ENCODE measurements around the gene LMNB1. TPM values are rescaled to one million over a fixed set of nuclear protein-coding genes. Genes with fewer than 3 reads are reported as not detected.
"Not testable (repeated sequence)": the region's sequence is repeated elsewhere in the genome, so short reads cannot be mapped to it uniquely, and the experiment has no call there.

The LMNB1 gene
- total and polyA plus RNA-seq, 4 donors: 5.1 to 40.3 (median 21.8) TPM

DNA sequence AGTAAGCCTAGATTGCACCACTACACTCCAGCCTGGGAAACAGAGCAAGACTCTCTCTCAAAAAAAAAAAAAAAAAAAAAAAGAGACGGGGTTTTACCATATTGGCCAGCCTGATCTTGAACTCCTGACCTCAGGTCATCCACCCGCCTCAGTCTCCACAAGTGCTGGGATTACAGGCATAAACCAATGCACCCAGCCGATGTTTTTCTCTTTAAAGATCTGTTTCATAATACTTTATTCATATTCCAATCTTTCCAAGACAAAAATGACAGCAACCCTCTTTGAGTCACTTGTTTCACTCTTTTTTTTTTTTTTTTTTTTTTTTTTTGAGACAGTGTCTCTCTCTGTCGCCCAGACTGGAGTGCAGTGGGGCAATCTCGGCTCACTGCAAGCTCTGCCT is 13.6 kb upstream of the LMNB1 start:
- ATAC-seq (ENCODE audit: insufficient read depth, low FRiP score) (no peak), DNase-seq (no peak)
- Histone ChIP-seq H3K9me3 (ENCODE audit: control insufficient read depth in 4 of 4, insufficient read depth in 3 of 4, low read length in 3 of 4) (no peaks in the 10 kb centered on the region), H3K36me3 (ENCODE audit: control insufficient read depth in 4 of 4, insufficient read depth in 4 of 4, low read length in 4 of 4) (no peaks in the 10 kb centered on the region), H3K9ac (ENCODE audit: insufficient read depth in 1 of 2, low read length in 2 of 2) (no peak overlapping the region), H3K4me1 (ENCODE audit: control insufficient read depth in 5 of 5, insufficient read depth in 5 of 5, low read length in 5 of 5) (no peaks in the 10 kb centered on the region), H3K27me3 (ENCODE audit: control insufficient read depth in 3 of 3, insufficient read depth in 3 of 3, low read length in 2 of 3) (no peaks in the 10 kb centered on the region), H3K4me3 (no peak overlapping the region), H3K27ac (ENCODE audit: low read depth in 1 of 2, low read length in 1 of 2) (no peak overlapping the region)
- TF ChIP-seq, protein P1, sequence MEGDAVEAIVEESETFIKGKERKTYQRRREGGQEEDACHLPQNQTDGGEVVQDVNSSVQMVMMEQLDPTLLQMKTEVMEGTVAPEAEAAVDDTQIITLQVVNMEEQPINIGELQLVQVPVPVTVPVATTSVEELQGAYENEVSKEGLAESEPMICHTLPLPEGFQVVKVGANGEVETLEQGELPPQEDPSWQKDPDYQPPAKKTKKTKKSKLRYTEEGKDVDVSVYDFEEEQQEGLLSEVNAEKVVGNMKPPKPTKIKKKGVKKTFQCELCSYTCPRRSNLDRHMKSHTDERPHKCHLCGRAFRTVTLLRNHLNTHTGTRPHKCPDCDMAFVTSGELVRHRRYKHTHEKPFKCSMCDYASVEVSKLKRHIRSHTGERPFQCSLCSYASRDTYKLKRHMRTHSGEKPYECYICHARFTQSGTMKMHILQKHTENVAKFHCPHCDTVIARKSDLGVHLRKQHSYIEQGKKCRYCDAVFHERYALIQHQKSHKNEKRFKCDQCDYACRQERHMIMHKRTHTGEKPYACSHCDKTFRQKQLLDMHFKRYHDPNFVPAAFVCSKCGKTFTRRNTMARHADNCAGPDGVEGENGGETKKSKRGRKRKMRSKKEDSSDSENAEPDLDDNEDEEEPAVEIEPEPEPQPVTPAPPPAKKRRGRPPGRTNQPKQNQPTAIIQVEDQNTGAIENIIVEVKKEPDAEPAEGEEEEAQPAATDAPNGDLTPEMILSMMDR (IDR thresholded peaks at IDR 0.05; ENCODE audit: control extremely low read depth, extremely low read depth): no peak
- 75 to 90% methylated on average over 4 to 5 of the region's 5 CpGs for WGBS, 2 donors

DNA sequence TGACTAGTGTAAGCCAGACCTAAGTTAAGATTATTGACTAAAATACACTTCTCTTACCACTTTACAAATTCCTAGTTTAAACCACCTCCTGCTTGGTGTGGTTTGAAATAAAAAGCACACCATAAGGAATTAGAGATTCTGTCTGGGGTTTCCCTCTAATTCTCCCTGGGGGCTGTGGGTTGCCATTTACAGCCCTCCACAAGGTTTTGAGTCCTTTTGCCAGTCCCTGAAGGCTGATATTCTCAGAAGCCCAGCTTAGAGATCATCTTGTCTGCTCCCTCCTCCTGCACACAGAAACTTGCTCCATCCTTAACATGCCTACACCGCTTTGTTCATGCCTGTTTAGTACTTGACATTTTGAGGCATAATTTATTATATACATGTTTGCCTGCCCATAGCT is 7.2 kb upstream of the LMNB1 start:
- H3K9ac ChIP-seq (ENCODE audit: insufficient read depth in 1 of 2, low read length in 2 of 2): no peak overlapping the region
- H3K27ac ChIP-seq (ENCODE audit: low read depth in 1 of 2, low read length in 1 of 2): no peak overlapping the region
- no peaks in the 10 kb centered on the region for H3K9me3 ChIP-seq (ENCODE audit: control insufficient read depth in 4 of 4, insufficient read depth in 3 of 4, low read length in 3 of 4)
- TF ChIP-seq, protein P1 (IDR thresholded peaks at IDR 0.05; ENCODE audit: control extremely low read depth, extremely low read depth): no peak
- ATAC-seq (ENCODE audit: insufficient read depth, low FRiP score) (no peak), DNase-seq (no peak)
- H3K36me3 ChIP-seq (ENCODE audit: control insufficient read depth in 4 of 4, insufficient read depth in 4 of 4, low read length in 4 of 4): no peaks in the 10 kb centered on the region
- no peak overlapping the region for H3K4me3 ChIP-seq
- H3K27me3 ChIP-seq (ENCODE audit: control insufficient read depth in 3 of 3, insufficient read depth in 3 of 3, low read length in 2 of 3): no peaks in the 10 kb centered on the region
- no peaks in the 10 kb centered on the region for H3K4me1 ChIP-seq (ENCODE audit: control insufficient read depth in 5 of 5, insufficient read depth in 5 of 5, low read length in 5 of 5)
- 96 to 100% methylated on average over 1 of the region's 1 CpG for WGBS, 2 donors

DNA sequence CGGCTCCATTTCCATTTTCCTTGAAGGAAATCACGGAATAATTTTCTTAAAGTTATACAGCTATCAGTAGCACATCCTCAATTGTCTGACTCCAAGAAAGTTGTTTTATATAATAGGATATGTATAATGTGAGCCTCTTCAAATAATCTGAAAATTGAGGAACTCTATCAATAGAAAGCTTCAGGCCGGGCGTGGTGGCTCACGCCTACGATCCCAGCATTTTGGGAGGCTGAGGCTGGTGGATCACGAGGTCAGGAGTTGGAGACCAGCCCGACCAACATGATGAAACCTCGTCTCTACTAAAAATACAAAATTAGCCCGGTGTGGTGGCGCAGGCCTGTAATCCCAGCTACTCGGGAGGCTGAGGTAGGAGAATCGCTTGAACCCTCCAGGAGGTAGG is 3.4 kb upstream of the LMNB1 start:
- not testable (repeated sequence) for H3K9ac ChIP-seq (ENCODE audit: insufficient read depth in 1 of 2, low read length in 2 of 2); ATAC-seq (ENCODE audit: insufficient read depth, low FRiP score); H3K27ac ChIP-seq (ENCODE audit: low read depth in 1 of 2, low read length in 1 of 2); H3K27me3 ChIP-seq (ENCODE audit: control insufficient read depth in 3 of 3, insufficient read depth in 3 of 3, low read length in 2 of 3); DNase-seq; H3K9me3 ChIP-seq (ENCODE audit: control insufficient read depth in 4 of 4, insufficient read depth in 3 of 4, low read length in 3 of 4); H3K4me3 ChIP-seq
- 92 to 93% methylated on average over 13 of the region's 13 CpGs for WGBS, 2 donors
- Histone ChIP-seq H3K36me3 (ENCODE audit: control insufficient read depth in 4 of 4, insufficient read depth in 4 of 4, low read length in 4 of 4) (peaks cover 0 to 10% (median 0%) of the 10 kb centered on the region in 4 donors), H3K4me1 (ENCODE audit: control insufficient read depth in 5 of 5, insufficient read depth in 5 of 5, low read length in 5 of 5) (peaks cover 0 to 11% (median 3%) of the 10 kb centered on the region in 5 donors)

DNA sequence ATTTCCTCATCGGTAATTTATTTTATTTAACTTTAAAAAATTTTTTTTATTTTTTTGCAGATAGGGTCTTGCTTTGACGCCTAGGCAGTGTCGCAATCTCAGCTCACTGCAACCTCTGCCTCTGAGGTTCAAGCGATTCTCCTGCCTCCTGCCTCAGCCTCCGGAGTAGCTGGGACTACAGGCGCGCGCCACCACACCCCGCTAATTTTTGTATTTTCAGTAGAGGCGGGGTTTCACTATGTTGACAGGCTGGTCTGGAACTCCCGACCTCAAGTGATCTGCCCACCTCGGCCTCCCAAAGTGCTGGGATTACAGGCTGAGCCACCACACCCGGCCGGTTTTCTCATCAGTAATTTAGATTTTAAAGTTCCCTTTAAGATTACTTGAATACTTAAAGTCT is 2.3 kb upstream of the LMNB1 start:
- Histone ChIP-seq H3K36me3 (ENCODE audit: control insufficient read depth in 4 of 4, insufficient read depth in 4 of 4, low read length in 4 of 4) (peaks cover 0 to 12% (median 0%) of the 10 kb centered on the region in 4 donors), H3K4me1 (ENCODE audit: control insufficient read depth in 5 of 5, insufficient read depth in 5 of 5, low read length in 5 of 5) (peaks cover 0 to 14% (median 3%) of the 10 kb centered on the region in 5 donors)
- H3K4me3 ChIP-seq; H3K9me3 ChIP-seq (ENCODE audit: control insufficient read depth in 4 of 4, insufficient read depth in 3 of 4, low read length in 3 of 4); H3K9ac ChIP-seq (ENCODE audit: insufficient read depth in 1 of 2, low read length in 2 of 2); ATAC-seq (ENCODE audit: insufficient read depth, low FRiP score); H3K27ac ChIP-seq (ENCODE audit: low read depth in 1 of 2, low read length in 1 of 2); DNase-seq; H3K27me3 ChIP-seq (ENCODE audit: control insufficient read depth in 3 of 3, insufficient read depth in 3 of 3, low read length in 2 of 3): not testable (repeated sequence)
- WGBS, 2 donors: 91 to 95% methylated on average over 14 of the region's 14 CpGs

Measured in lung (tissue), 12 donors.